NCI-H128 (cell line): ENCODE results near the gene CBX4.

Experiments
- DNase-seq: peaks from one replicate; lab custom pipeline; 2025; ENCODE audit not compliant: unreplicated experiment; lab: John Stamatoyannopoulos, UW

CBX4 gene

GRCh38 chr17:79790805-79791734, 48.2 kb downstream of the CBX4 start:
- no peak for DNase-seq

GRCh38 chr17:79789943-79790804, 49.1 kb downstream of the CBX4 start:
- DNase-seq = no peak

- no peak for DNase-seq
Observed at GRCh38 chr17:79788989-79789942, 50.0 kb downstream of the CBX4 start.

GRCh38 chr17:79788455-79788854, 50.8 kb downstream of the CBX4 start:
- DNase-seq = no peak

- no peak for DNase-seq
Observed at GRCh38 chr17:79786930-79787643, 52.2 kb downstream of the CBX4 start.

- DNase-seq = no peak
Observed at GRCh38 chr17:79785900-79786810, 53.1 kb downstream of the CBX4 start.

- no peak for DNase-seq
Observed at GRCh38 chr17:79785017-79785899, 54.0 kb downstream of the CBX4 start.

GRCh38 chr17:79784353-79785016, 54.8 kb downstream of the CBX4 start:
- DNase-seq = no peak

GRCh38 chr17:79783891-79784290, 55.3 kb downstream of the CBX4 start:
- no peak for DNase-seq
